ENCODE measurements around the gene CRB3.

DNA sequence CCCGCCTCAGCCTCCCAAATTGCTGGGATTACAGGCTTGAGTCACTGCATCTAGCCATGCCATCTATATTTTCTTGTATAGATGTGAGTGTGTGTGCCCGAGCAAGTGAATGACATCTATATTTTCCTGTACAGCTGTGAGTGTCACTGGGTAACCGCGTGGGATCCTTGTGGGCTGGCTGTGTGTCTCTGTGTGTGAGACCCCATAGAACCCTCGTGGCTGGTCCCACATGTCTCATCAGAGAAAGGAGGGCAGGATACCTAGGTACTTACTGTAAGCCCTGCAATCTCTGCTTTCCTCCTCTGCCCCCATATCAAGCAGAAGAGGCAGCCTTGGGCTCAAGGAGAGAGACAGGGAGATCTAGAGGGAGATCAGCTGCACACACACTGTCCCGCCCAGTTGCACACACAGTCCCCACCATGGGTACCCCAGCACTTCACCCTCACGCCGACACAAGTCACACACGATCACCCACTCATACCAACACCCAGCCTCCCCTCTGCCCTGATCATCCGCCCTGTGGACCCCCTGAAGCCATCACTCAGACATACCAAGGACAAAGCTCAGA, 16.9 kb downstream of the CRB3 start:
- TF ChIP-seq EZH2 (IDR thresholded peaks at IDR 0.05; ENCODE audit: low read depth, unreplicated experiment) (no peak), POLR2AphosphoS5 (IDR thresholded peaks at IDR 0.05; ENCODE audit: low read depth) (no peak), EZH2phosphoT487 (IDR thresholded peaks at IDR 0.05; ENCODE audit: unreplicated experiment) (no peak)
- TF ChIP-seq, protein P1, sequence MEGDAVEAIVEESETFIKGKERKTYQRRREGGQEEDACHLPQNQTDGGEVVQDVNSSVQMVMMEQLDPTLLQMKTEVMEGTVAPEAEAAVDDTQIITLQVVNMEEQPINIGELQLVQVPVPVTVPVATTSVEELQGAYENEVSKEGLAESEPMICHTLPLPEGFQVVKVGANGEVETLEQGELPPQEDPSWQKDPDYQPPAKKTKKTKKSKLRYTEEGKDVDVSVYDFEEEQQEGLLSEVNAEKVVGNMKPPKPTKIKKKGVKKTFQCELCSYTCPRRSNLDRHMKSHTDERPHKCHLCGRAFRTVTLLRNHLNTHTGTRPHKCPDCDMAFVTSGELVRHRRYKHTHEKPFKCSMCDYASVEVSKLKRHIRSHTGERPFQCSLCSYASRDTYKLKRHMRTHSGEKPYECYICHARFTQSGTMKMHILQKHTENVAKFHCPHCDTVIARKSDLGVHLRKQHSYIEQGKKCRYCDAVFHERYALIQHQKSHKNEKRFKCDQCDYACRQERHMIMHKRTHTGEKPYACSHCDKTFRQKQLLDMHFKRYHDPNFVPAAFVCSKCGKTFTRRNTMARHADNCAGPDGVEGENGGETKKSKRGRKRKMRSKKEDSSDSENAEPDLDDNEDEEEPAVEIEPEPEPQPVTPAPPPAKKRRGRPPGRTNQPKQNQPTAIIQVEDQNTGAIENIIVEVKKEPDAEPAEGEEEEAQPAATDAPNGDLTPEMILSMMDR (conservative IDR thresholded peaks at IDR 0.05; ENCODE audit: low read depth in 2 of 2) = no peak
- TF ChIP-seq, protein P2, sequence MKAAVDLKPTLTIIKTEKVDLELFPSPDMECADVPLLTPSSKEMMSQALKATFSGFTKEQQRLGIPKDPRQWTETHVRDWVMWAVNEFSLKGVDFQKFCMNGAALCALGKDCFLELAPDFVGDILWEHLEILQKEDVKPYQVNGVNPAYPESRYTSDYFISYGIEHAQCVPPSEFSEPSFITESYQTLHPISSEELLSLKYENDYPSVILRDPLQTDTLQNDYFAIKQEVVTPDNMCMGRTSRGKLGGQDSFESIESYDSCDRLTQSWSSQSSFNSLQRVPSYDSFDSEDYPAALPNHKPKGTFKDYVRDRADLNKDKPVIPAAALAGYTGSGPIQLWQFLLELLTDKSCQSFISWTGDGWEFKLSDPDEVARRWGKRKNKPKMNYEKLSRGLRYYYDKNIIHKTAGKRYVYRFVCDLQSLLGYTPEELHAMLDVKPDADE (IDR thresholded peaks at IDR 0.05) = no peak

All from GM23338 (cell line).